Tibial artery (tissue), 4 donors: Measurements from ENCODE around the gene LRP3.

Experiments used
- DNase-seq, 2 donors: peaks; one replicate each; pipeline ENCODE4 v3.0.0-alpha.2; 2019
- H3K27ac ChIP-seq, 2 donors: fragments of 200-600 bp; sonication (generic) in 1 of 2; 1 replicate in 1 of 2; 2 replicates in 1 of 2; pipeline ENCODE4 v1.5.1; 2018 to 2019; ENCODE audit warnings: mild to moderate bottlenecking in 1 of 2
- H3K27me3 ChIP-seq, 2 donors: fragments of 200-600 bp; sonication (generic) in 1 of 2; one replicate each; pipeline versions ENCODE4 v1.5.1 to v1.6.0; 2016 to 2019
- H3K36me3 ChIP-seq, 3 donors: fragments of 200-600 bp; sonication (generic) in 2 of 3; one replicate each; pipeline ENCODE4 v1.5.1; 2016 to 2019; ENCODE audit warnings: mild to moderate bottlenecking in 2 of 3
- H3K4me1 ChIP-seq, 4 donors: fragments of 200-600 bp; sonication (generic) in 2 of 4; 1 replicate in 3 of 4; 2 replicates in 1 of 4; pipeline ENCODE4 v1.5.1; 2016 to 2019
- H3K4me3 ChIP-seq, 2 donors: fragments of 200-600 bp; sonication (generic) in 1 of 2; 1 replicate in 1 of 2; 2 replicates in 1 of 2; pipeline ENCODE4 v1.5.1; 2018 to 2019; ENCODE audit warnings: mild to moderate bottlenecking in 2 of 2
- H3K9me3 ChIP-seq, 3 donors: fragments of 200-600 bp; sonication (generic) in 1 of 3; one replicate each; pipeline ENCODE4 v1.5.1; 2016 to 2019
- CTCF ChIP-seq, 2 experiments: fragments of 200-600 bp in 1 of 2; fragments of 450-650 bp in 1 of 2; IDR thresholded peaks; one replicate each; pipeline ENCODE4 v1.5.1; 2017 to 2019; ENCODE audit warnings: antibody characterized with exemption in 2 of 2, mild to moderate bottlenecking in 1 of 2, moderate library complexity in 1 of 2
- intact Hi-C: fragments of 100-400 bp; cut with DNase I; formaldehyde crosslinking; loops from one replicate; pipeline ENCODE4 v1.15.0; 2023; ENCODE audit warnings: low total_unique reads

LRP3 gene

DNA sequence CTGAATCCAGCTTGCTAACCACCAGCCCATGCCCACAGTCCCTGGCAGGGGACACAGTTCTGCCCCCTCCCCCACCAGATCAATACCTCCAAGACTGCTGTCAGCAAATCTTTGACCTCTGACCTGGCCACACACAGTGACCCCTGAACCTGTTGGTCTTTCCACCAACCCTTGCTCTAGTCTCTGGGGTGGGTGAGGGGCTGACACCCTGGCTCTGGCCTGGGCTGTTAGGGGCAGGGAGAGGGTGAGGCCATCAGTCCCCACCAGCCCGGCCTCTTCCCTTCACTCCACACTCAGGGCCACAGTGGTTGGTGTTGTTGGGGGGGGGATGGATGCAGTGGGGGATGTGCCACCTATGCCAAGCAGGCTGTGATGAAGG lies 53.3 kb downstream of the LRP3 start:
- no peak overlapping the region for H3K4me3 ChIP-seq
- H3K27me3 ChIP-seq: peaks cover 0 to 25% of the 10 kb centered on the region in 2 donors
- no peak overlapping the region for H3K27ac ChIP-seq
- H3K9me3 ChIP-seq: peaks cover 0 to 11% (median 6%) of the 10 kb centered on the region in 3 donors
- TF ChIP-seq CTCF (IDR thresholded peaks at IDR 0.05): no peak
- no peaks in the 10 kb centered on the region for H3K36me3 ChIP-seq
- no peaks in the 10 kb centered on the region for H3K4me1 ChIP-seq
- no peak for DNase-seq
- intact Hi-C loops: no loop called here

GRCh38 chr19:33248104-33248503 lies 54.0 kb downstream of the LRP3 start:
- Histone ChIP-seq H3K9me3 (peaks cover 0 to 11% (median 6%) of the 10 kb centered on the region in 3 donors), H3K4me3 (no peak overlapping the region), H3K4me1 (no peaks in the 10 kb centered on the region), H3K27ac (no peak overlapping the region), H3K27me3 (peaks cover 0 to 25% of the 10 kb centered on the region in 2 donors), H3K36me3 (no peaks in the 10 kb centered on the region)
- intact Hi-C loops: no loop called here
- no peak for TF ChIP-seq CTCF (IDR thresholded peaks at IDR 0.05)
- DNase-seq: no peak

- no peak for TF ChIP-seq CTCF (IDR thresholded peaks at IDR 0.05)
- Histone ChIP-seq H3K27ac (no peak overlapping the region), H3K36me3 (no peaks in the 10 kb centered on the region), H3K9me3 (peaks cover 0 to 11% (median 6%) of the 10 kb centered on the region in 3 donors), H3K27me3 (peaks cover 0 to 26% of the 10 kb centered on the region in 2 donors), H3K4me1 (no peaks in the 10 kb centered on the region), H3K4me3 (no peak overlapping the region)
- intact Hi-C loops: no loop called here
- DNase-seq: no peak
Measured at GRCh38 chr19:33248553-33248953, 54.4 kb downstream of the LRP3 start.

DNA sequence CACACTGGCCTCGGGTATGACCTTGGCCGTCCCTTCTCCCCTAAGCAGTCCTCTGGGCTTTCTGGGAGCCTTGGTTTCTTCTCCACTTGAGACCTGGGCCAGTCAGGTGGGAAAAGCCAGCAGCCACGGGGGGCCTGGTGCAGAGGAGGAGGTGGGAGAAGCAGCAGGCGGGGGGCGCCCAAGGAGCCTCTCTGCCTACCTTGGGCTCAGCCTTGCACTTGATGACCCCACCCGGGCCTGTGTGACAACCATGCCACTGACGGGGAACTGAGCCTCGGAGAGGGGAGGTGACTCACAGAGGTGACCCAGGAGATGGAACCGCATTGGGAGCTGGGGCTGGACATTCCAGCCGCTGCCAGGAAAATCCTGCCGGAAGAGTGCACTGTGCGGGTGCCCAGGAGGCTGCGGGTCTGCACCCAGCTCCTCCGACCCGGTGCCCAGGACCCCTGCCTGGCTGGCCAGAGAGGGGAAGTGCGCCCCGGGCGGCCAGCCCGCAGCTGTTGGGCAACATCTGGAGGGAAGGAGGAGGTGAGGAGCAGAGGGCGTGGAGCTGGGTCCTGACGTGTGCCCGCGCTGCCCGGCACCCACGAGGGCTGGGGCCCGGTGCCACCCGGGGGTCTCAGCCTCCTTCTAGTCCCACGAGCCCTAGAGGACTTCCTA lies 55.0 kb downstream of the LRP3 start:
- no peak overlapping the region for H3K4me3 ChIP-seq
- no peak overlapping the region for H3K27ac ChIP-seq
- H3K27me3 ChIP-seq: peaks cover 0 to 32% of the 10 kb centered on the region in 2 donors
- no peak for DNase-seq
- no peak for TF ChIP-seq CTCF (IDR thresholded peaks at IDR 0.05)
- no peaks in the 10 kb centered on the region for H3K36me3 ChIP-seq
- H3K4me1 ChIP-seq: no peaks in the 10 kb centered on the region
- intact Hi-C loops: no loop called here
- peaks cover 0 to 11% (median 6%) of the 10 kb centered on the region in 3 donors for H3K9me3 ChIP-seq

- Histone ChIP-seq H3K27me3 (peaks cover 0 to 37% of the 10 kb centered on the region in 2 donors), H3K27ac (no peak overlapping the region), H3K36me3 (no peaks in the 10 kb centered on the region), H3K4me3 (no peak overlapping the region), H3K4me1 (no peaks in the 10 kb centered on the region), H3K9me3 (peaks cover 0 to 11% (median 6%) of the 10 kb centered on the region in 3 donors)
- no peak for TF ChIP-seq CTCF (IDR thresholded peaks at IDR 0.05)
- intact Hi-C loops: no loop called here
- DNase-seq: no peak
Measured at GRCh38 chr19:33249740-33250366, 55.7 kb downstream of the LRP3 start.
